HPDE6-E6E7 (cell line): ENCODE data around the gene CDC25A.
"Not testable (repeated sequence)": the region's sequence is repeated elsewhere in the genome, so short reads cannot be mapped to it uniquely, and the experiment has no call there.

Experiments used
- DNase-seq: peaks from one replicate; pipeline ENCODE4 v3.0.0; 2011; ENCODE audit warnings: missing footprints; ENCODE audit errors: extremely low spot score

The CDC25A gene

DNA sequence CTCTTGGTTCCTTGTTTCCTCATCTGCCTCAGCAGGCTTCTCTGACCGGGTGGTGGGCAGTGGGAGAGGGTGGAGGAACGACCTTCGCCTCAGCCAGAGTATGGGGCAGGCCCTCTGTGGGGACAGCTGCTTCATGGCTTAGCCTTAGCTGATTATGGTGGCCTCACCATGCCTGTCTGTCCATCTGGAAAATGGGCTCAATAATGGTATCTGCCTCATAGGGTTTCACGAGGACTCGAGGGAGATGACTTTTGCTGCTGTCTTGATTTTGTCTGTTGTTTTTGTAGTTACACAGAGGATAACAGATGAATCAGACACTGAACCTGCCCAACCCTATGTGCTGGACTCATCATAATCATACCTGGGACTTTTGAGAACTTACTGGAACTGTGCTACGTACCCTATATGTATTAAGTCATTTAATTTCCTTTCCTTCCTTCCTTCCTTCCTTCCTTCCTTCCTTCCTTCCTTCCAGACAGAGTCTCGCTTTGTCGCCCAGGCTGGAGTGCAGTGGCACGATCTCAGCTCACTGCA, 46.5 kb downstream of the CDC25A start:
- no peak for DNase-seq

DNA sequence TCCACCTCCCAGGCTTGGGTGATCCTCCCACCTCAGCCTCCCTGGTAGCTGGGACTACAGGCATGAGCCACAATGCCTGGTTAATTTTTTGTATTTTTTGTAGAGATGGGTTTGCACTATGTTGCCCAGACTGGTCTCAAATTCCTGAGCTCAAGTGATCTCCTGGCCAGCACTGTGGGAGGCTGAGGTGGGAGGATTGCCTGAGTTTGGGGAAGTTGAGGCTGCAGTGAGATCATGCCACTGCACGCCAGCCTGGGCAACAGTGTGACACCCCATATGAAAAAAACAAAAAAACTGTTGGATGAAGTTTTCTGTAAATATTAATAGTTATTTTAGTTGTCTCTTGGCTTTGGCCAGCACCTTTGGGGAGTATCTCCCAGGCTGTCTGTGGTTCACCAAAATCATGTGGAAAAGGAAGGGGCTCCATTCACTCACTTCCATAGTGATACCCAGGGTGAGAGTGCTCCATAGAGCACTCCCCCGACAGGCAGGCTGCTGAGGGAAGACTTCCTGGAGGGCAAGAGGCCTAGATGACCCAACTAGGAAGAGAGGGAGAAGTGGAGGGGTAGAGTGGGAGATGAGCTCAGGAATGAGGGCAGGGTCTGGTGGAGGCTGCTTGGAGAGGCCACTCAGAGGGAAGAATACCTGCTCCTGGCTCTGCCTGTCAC, 47.1 kb downstream of the CDC25A start:
- DNase-seq = no peak

DNA sequence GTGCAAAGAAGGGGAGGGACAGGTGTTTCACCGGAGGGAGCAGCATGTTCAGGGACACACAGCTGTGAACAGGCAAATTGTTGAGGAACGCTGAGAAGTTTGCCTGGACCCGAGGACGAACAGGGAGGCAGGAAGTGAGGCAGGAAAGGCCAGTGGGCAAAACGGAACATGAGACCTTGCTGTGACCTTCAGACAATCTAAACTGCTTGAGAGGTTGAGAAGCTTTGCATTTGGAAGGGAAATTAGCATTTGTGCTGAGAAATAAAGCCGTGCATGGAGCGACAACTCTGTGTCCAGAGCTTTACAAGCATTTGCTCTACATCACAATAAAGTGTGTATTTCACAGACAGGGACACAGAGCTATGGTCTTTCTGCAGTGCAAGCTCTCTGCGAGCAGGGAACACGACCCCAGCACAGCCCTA, 47.9 kb downstream of the CDC25A start:
- DNase-seq = no peak

DNA sequence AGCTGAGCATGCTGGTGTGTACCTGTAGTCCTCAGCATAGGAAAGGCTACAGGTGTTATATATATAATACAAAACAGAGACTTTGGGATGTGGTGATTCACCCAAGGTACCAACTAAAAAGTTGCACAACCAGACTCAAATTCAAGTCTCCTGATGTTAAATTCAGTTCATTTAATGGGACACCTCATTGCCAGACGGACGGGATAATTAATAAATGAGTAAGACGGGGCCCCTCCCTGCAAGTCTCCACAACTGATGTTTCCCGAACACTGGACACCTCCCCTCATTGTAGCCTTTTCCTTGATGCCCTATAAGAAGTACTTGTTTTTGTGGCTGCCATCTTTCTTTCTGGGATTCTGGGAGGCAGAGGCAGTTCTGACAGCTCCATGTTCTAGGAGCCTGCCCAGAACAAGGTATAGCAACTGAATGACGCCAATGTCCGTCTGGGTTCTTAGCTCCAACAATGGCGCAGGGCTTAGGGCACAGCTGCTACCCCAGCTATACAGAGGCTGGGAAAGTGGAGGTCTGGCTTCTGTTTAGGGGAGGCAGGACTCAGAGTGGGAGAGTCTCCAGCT, 50.7 kb downstream of the CDC25A start:
- no peak for DNase-seq

DNA sequence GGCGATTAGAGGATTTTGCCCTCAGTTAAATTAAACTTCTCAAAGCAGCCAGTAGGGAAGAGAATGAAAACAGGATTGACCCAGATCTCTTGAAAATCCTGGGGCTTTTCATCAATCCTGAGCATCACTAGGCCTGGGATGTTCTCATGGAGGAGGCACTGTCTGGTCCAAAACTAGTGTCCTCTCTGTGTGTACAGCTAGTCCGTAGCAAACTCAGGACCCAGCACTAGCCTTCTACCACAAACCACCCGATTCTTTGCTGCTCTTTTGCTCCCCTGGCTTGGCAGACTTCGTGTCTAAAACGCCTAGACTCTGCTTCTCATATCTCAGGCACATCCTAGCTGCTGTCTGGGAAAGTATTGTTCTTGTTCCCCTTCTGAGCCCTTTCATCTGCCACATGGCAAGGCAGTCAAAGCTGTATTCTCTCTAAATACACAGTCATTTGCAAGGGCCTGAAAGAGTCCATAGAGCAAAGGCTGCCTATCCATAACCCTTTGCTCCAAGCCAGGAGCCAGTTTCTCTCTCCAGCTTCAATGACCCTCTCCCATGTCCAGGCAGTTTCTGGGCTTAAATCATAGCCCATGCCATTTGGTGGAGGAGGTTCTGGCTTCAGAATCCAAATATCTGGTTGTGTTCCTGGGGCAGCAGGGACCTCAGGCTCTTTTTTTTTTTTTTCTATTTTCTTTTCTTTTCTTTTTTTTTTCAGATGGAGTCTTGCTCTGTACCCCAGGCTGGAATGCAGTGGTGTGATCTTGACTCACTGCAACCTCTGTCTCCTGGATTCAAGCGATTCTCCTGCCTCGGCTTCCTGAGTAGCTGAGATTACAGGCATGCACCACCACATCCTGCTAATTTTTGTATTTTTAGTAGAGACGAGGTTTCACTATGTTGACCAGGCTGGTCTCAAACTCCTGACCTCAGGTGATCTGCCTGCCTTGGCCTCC, 52.4 kb downstream of the CDC25A start:
- no peak for DNase-seq

DNA sequence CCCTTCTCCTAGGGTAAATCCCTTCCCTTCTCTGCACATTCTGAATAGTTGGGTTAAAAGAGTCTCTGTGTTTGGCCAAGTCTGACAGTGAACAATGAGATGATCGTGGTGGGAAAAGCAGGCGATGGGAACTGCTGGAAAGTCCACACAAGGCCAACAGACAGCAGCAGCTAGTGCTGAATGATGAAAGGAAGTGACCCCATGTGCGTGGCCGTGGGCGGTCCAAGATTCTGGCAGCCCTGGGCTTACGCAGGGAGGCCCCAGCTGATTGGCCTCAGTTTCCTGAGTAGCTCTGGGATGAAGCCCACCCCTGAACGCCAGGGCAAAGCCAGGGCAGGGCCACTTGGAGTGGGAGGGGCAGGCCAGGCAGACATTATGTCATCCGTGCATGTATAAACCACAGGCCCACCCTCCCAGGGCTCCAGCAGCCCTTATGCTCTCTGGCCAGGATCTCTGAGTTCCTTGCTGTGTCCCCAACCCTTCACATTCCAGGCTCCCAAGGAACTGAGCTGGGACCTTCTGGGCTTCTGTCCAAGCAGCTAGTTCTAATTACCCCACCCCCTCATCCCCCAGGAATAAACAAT, 57.8 kb downstream of the CDC25A start:
- no peak for DNase-seq

DNA sequence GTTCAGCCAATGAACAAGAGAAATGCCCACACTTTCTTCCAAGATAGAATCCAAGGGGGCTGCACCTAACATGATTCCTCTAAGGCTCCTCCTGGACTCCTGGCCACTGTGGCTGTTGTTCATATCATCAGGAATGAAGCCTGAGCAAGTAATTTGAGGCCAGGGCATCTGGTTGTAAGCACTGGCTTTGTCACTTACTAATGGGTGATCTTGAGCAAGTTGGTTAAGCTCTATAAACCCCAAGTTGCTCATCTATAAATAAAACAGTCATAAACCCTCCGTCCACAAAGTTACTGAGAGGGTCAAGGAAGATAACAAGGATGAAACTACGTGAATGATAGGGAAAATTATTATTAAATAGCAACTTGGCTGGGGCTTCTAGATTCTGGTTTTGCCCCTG, 58.3 kb downstream of the CDC25A start:
- DNase-seq = no peak

DNA sequence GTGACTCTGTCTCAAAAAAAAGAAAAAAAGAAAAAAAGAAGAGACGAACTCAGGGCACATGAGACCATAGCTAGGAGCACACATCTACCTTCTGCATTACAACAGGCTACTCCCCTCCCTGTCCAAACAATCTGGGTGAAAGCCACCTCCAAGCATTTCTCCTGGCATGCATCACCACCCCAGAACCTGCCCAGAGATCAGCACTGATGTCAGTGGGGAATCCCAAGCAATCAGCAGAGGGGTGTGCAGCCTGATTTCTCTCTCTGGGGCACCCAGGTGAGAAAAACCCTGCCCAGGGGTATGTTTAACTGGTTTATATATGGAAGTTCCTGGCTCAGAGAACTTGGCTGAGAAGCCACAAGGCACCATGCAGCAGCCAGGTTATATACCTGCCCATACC, 59.4 kb downstream of the CDC25A start:
- DNase-seq = no peak

DNA sequence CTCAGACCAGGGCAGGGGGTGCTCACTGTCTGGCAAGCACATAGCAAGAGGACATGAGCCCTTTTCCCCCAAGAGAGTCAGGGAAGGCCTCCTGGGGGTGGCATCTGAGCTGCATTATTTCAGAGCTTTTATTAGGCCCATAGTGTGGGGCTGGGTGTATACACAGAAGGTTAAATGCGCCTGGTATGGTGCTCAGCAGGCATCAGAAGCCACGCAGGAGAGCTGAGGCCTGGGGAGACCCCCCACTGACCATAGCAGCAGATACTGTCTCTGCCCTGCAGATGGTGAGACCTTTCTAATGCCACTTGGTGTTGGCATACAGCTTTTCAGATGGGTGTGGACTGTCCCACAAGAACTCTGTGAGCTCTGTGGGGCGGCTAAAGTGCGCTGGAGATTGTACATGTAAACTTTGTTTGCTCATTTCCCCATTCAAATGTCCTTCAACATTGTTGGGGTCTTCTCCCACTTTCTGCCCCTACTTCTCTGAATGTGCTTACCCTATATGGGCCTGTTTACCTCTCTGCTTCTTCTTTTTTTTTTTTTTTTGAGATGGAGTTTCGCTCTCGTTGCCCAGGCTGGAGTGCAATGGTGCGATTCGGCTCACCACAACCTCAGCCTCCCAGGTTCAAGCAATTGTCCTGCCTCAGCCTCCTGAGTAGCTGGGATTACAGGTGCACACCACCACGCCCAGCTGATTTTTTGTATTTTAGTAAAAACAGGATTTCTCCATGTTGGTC, 62.2 kb downstream of the CDC25A start:
- no peak for DNase-seq

DNA sequence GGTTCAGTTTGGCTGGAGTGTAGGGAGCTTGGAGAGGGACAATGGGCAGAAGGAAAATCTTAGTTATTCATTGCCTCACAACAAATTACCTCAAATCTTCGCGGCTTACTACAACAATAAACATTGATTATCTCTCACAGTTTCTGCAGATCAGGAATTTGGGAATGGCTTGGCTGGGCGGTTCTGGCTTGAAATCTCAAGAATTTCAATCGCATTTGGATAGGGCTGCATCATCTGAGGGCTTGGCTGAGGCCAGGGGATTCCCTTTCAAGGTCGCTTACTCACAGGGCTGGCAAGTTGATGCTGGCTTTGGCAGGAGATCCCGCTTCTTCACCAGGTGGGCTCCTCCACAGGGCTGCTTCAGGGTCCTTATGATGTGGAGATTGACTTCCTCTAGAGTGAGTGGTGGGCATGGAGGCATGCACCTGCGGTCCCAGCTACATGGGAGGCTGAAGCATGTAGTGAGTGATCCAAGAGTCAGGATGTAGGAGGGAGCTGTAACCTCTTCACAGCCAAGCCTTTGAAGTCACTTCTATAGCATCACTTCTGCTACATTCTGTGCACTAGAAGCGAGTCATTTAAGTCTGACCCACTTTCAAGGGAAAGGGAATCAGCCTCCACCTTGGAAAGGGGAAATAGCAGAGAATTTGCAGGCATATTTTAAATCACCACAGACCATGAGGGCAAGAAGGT, 63.1 kb downstream of the CDC25A start:
- no peak for DNase-seq

DNA sequence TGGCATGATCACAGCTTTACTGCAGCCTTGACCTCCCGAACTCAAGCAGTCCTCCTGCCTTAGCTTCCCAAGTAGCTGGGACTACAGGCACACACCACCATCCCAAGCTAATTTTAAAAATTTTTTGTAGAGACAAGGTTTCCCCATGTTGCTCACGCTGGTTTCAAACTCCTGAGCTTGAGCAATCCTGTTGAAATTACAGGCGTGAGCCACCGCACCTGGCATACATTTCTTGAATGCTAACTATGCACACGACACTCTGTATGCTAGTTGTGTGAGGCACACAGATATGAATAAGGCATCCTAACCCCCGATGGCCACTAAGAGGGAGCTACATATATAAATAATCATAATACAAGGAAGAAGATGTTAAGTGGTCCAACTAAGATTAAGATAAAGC, 64.9 kb downstream of the CDC25A start:
- no peak for DNase-seq

DNA sequence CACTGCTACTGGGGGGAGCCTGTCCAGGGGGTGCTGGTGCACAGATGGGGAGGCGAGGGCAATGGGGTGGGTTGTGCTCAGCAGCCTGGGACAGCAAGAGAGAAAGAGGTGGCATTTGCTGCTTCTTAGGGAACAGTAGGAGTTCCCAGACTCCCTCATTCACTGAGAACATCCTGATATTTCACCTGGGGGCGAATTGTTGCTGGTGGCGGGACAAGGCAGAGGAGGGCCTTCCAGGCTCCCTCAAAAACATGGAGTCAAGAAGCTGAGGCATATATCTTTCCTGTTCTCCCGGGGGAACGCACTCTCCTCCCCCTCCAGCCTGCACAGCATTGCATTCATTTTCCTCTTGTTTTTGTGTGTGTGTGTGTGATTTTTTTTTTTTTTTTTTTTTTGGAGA, 65.7 kb downstream of the CDC25A start:
- DNase-seq = no peak

DNA sequence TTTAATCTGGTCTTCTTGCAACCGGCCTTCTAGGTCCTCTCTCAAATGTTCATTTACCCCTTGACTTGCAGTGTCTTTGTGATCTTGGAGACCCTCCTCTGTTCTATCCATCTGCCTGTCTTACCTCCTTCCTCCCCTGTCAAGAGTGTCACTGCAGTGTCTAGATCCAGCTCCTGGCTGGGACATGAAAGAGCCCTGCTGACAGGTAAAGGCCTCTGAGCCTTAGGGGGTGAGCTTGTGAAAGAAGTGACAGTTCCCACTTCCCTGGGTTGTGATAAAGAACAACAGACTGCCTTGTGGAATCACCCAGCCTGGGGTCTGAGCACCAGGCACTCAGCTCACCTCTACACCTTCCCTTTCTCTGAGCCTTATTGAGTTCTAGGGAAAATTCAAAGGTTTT, 68.0 kb downstream of the CDC25A start:
- DNase-seq = no peak

DNA sequence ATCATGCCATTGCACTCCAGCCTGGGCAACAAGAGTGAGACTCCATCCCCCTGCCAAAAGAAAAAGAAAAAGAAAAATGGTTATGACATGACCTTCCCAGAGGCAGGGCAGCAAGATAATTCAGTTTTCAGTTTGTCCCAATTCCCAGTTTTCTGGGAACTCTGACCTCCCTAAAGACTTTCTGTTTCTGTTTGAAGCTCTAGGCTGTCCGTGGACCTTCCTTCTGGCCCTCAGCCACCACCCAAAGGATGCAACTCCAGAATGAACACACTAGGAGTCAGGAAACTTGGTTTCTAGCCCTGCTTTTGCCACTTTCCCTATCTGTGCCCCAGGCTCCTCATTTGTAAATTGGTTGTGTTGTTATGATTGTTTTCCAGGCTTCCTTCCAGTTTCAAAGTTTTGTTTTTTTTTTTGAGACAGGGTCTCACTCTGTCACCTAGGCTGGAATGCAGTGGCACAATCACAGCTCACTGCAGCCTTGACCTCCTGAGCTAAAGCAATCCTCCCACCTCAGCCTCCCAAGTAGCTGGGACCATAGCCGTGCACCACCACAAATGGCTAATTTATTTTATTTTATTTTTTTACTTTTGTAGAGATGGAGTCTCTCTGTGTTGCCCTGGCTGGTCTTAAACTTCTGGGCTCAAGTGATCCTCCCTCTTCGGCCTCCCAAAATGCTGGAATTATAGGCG, 68.6 kb downstream of the CDC25A start:
- DNase-seq = no peak

DNA sequence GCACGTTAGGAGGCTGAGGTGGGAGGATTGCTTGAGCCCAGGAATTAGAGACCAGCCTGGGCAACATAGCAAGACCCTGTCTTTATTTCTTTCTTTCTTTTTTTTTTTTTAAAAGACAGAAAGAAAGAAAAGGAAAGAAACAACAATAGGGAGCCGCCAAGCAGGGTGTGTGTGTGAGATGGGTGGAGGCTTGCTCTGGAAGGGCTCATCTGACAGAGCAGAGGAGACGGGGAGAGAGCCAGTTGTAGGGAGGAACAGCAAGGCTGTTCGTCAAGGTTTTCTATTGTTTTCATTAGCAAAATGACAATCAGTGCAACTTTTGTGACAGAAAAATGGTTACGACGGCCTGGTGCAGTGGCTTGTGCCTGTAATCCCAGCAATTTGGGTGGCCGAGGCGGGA, 69.3 kb downstream of the CDC25A start:
- DNase-seq = no peak

DNA sequence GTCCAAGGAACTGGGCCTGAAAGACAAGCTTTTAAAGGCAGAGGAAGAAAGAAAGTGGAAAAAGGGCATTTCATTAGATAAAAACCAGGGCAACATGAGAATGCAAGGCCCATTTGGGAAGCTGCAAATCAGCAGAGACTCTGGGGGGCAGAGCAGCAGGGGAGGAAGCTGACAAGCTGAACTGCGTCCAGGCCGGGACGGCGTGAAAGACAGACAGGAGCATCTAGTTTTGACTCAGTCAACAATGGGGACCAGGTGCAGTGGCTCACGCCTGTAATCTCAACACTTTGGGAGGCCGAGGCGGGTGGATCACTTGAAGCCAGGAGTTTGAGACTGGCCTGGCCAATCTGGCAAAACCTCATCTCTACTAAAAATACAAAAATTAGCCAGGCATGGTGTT, 69.9 kb downstream of the CDC25A start:
- DNase-seq = no peak

DNA sequence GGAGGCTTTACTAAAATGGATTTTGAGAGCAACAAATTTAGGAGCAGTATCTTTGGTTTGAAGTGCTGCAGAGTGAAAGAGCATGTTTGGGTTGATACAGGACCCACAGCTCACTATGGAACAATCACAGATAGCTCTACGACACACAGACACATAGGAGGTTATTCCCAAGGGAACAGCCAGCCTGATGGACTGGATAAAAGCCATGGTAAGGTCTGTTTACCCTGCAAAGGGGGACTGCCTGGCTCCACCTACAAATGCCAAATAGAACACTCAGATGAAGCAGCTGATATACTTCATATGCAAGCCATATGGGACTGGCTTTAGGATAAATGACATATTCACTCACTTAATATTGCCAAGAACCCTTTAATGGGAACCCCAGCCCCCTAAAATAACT, 75.4 kb downstream of the CDC25A start:
- no peak for DNase-seq

DNA sequence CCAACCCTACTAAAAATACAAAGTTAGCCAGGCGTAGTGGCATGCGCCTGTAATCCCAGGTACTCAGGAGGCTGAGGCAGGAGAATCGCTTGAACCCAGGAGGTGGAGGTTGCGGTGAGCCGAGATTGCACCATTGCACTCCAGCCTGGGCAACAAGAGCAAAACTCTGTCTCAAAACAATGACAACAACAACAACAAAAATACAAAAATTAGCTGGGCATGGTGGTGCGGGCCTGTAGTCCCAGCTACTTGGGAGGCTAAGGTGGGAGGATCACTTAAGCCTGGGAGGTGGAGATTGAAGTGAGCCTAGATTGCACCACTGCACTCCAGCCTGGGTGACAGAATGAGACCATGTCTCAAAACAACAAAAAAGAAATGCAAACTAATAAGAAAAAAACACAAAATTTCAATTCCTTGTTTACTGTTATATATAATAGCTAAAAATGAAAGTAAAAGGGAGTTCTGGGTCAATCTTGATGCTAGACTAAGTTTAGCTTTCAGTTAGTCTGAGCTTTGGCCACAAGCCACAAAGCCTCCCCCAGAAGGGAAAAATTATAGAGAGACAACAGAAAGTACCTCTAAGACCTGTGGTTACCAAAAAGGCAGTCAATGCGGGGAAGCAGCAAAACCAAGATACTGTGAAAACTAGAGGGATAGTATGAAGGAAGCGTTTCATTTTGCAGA, 76.0 kb downstream of the CDC25A start:
- DNase-seq = not testable (repeated sequence)

DNA sequence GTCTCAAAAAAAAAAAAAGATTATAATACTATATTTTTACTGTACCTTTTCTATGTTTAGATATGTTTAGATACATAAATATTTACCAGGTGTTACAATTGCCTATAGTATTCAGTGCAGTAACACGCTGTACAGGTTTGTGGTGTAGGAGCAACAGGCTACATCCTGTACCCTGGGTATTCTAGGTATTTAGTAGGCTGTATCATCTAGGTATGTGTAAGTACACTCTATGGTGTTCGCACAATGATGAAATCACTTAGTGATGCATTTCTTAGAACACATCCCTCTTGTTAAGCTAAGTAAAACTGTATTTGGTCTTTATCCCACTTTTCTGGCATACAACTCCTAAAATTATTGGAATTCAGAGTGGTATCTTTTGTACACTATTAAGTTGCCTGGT, 77.8 kb downstream of the CDC25A start:
- DNase-seq = no peak

DNA sequence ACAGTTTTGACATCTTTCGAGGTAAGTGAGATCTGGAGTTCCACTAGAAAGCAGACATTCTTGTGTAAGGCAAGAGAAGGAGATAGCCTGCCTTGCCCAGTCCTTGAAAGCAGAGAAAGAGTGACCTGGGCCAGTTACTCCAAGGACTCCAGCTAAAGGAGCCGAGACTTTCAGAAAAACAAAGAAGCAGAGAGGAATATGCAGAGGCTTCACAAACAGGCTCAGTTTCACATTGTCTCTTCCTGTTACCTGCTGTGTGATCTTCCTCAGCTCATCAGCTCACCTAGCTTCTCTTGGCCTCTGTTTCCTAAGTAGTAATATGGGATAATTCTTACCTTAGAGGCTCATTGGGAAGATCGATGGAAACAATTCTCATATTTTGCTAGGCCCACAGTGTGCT, 81.0 kb downstream of the CDC25A start:
- DNase-seq = no peak
